GM12865 (cell line): ENCODE results near the gene GATA5.
"Not testable (repeated sequence)": the region's sequence is repeated elsewhere in the genome, so short reads cannot be mapped to it uniquely, and the experiment has no call there.

Source experiments
- DNase-seq: peaks from one replicate; pipeline ENCODE4 v3.0.0; 2010; ENCODE audit warnings: low read depth
- H3K4me3 ChIP-seq: 2 replicates; pipeline ENCODE4 v1.5.1; 2011; ENCODE audit warnings: mild to moderate bottlenecking, low read depth, low read length, control low read depth
- TF ChIP-seq, protein P1 (sequence below): IDR thresholded peaks from 2 replicates; pipeline ENCODE4 v1.5.1; 2011; ENCODE audit warnings: low read length, control low read depth, low read depth, inconsistent platforms; ENCODE audit not compliant: insufficient read depth; ENCODE audit errors: missing control alignments

The GATA5 gene

DNA sequence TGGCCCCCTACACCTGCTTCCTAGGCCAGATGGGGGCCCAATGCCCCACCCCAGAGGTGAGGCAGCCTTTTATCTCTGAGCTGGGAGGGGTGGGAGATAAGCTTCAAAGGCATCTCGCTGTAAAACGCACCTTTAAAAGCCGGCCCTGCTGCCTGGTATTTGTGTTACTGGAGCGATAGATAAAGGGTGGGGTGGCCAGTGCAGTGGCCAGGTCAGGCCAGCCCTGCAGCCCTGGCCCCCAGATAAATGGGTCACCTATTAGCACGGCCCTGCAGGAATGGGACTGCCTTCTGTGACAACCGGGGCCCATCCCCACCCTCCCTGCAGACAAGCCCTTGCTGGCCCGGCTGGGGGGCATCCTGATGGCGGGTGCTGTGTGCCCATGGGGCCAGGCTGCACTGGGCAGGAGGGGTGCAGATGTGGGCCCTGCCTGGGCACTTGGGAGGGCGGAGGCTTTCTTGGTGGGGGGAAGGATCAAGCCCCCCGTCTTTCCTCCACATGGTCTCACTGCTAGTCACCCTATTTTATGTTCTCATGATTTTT is 45.4 kb downstream of the GATA5 start:
- DNase-seq: no peak
- TF ChIP-seq, protein P1, sequence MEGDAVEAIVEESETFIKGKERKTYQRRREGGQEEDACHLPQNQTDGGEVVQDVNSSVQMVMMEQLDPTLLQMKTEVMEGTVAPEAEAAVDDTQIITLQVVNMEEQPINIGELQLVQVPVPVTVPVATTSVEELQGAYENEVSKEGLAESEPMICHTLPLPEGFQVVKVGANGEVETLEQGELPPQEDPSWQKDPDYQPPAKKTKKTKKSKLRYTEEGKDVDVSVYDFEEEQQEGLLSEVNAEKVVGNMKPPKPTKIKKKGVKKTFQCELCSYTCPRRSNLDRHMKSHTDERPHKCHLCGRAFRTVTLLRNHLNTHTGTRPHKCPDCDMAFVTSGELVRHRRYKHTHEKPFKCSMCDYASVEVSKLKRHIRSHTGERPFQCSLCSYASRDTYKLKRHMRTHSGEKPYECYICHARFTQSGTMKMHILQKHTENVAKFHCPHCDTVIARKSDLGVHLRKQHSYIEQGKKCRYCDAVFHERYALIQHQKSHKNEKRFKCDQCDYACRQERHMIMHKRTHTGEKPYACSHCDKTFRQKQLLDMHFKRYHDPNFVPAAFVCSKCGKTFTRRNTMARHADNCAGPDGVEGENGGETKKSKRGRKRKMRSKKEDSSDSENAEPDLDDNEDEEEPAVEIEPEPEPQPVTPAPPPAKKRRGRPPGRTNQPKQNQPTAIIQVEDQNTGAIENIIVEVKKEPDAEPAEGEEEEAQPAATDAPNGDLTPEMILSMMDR: no peak
- H3K4me3 ChIP-seq: no peak overlapping the region

DNA sequence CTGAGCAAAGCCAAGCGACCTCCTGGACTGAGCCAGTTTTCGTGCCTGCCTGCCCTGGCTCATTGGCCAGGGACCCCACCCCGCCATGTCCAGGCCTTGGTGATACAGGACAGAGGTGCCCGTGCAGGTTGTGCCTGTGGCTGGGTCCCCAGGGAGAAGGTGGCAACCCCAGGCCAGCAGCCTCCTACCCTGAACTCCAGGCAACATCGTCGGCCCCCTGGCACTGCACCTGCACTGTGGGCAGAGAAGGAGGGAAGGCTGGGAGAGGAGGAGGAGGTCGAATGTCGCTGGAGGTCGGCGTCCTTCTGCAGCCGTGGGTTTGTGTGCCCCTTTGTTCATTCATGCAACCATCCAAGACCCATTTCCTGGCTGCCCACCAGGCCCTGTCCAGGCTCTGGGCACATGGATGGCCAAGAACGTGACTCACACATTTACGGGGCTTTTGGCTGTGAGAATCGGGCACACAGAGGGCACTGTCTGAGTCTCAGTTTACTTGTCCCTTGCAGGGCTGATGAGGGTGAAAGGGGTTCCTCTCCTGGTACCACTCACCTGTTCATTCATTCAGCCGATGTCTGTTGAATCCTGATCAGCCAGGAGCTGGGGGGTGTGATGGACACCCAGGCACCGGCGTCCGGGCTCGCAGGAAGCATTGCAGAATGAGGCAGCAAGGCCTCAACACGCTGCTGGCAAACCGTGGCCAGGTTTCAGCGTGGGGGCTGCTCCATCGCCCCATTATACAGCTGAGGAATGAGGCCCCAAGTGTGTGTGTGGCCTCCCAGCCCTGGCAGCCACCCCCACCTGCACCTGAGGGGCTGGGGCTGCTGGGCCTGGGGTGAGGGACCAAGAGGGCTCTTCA is 46.1 kb downstream of the GATA5 start:
- H3K4me3 ChIP-seq: no peak overlapping the region
- no peak for DNase-seq
- TF ChIP-seq, protein P1: no peak

DNA sequence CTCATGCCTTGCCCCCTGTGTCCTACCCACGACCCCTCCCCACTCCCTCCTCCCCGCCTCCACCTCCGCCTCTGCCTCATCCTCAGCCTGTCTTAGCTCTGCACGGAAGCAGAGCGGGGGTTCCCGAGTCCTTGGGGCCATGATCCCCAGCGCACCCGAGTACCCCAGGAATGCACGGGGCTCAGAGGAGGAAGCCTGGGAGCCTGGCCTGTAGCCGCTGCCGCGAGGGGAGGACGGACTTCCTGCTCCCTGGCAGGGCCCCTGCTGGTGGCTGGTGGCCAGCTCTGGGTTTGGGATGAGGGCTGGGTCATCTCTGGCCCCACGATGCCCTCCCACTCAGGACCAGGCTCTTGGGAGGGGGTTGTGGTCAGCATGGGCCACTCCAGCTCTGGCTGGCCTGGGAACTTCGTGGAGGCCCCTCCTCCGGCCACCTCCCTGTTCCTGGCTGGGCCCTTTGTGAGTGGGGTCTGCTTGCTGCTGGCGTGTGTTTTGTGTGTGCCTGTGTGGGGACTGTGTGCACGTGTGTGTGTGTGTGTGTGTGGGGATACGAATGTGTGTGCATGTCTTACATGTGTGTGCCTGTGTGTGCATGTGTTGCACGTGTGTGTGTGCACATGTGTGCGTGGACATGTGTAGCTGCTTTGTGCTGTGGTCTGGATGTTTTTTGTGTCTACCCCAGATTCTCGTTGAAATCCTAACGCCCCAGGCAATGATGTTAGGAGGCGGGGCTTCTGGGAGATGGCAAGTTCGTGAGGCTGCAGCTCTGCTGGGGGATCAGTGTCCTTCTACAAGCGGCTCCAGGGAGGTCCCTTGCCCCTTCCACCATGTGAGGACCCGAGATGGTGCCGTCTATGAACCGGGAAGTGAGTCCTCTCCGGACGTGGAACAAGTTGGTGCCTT is 47.1 kb downstream of the GATA5 start:
- no peak for DNase-seq
- TF ChIP-seq, protein P1: no peak
- no peak overlapping the region for H3K4me3 ChIP-seq

DNA sequence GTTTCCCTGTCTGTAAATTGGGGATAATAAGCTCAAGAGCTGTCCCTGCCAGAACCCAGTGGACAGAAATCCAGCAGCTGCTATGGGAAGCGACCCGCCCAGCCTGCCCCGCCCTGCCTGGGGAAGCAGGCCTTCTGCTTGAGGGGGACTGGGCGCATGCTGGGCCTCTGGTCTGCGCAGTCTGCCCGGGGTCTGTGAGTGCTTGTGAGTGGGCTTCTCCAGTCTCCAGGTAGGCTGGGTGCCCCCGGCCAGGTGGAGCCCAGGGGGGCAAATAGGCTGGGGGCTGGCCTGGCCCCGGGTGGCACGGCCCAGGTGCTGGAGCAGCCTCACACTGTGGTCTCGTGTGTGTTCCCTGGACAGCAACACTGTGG is 47.8 kb downstream of the GATA5 start:
- H3K4me3 ChIP-seq: no peak overlapping the region
- no peak for DNase-seq
- TF ChIP-seq, protein P1: no peak

DNA sequence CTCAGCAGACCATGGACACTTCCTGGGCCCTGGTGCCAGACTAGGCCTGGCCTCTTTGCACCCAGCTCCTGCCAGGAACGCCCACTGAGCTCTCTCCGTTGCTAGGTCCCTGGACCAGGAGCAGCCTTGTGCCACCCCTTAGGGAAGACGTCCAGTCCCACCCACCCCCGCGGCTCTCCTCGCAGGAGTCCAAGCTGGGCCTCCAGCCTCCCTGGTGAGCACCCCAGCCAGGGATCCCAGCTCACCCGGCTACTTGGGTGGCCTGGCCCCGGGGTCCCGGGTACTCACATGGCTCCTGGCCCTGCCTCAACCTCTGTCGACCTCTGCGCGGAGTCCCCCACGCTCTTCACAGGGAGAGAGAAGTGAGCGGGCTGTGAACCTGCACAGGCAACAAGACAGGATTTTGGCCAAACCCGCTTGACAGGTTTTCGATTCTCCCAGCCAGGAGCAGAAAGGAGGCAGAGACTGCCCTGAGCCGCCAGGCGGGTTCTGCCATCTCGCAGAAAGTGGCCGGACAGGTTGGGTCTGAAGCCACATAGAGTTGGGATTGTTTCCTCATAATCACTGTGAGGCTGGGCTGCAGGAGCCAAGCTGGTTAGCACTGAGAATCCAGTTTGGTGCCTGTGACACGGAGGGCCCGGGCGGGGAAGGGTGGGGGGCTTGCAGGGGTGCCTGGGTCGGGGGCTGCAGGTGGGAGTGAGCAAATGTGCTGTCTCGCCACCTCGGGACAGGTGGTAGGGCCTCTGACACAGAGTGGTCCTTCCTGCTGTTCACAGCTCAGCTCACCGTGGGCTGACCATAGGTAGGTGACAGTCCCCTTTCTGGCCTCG is 48.4 kb downstream of the GATA5 start, which contains the start of gene RBBP8NL:
RBBP8NL (minus strand) TSS at position 368 of the 830 bp plus-strand sequence. CDS start 7,892 bp downstream, outside the sequence.
- no peak within 1 kb of the TSS for H3K4me3 ChIP-seq
- TF ChIP-seq, protein P1: no peak
- no peak for DNase-seq

DNA sequence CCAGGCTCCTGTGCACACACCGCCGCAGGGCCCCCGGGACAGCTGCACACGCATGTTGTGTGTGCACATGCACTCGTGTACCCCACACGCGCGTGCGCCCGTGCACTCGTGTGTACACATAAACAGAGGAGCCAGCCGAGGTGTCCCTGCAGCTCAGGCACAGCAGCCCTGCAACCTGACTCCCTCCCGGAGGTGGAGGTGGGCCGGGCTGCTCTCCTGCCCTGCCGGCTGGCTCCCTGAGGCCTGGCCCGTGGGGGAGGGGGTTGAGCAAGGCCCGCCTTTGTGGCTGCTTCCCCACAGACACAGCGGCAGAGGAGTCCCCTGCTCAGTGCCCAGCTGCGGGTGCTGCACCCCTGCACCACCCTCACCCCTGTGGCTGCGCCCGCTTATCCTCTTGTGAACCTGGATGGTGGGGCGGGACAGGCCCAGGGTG is 49.1 kb downstream of the GATA5 start:
- DNase-seq: no peak
- TF ChIP-seq, protein P1: no peak
- no peak overlapping the region for H3K4me3 ChIP-seq

DNA sequence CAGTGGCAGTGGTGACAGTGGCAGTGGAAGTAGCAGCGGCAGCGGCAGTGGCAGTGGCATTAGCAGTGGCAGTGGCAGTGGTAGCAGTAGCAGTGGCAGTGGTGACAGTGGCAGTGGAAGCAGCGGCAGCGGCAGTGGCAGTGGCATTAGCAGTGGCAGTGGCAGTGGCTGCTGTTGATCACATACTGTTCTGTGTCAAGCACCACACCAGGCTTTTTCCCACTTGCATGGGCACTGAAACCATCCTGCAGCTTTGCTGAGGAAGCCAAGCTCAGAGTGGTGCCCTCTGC is 49.8 kb downstream of the GATA5 start:
- not testable (repeated sequence) for H3K4me3 ChIP-seq, DNase-seq
